ENCODE measurements around the gene GUCA2A. TPM values are rescaled to one million over a fixed set of nuclear protein-coding genes. Genes with fewer than 3 reads are reported as not detected.
A peak's percentile ranks its signal among the peaks of the same experiment; 100 is the strongest.

GUCA2A gene
- total and polyA plus RNA-seq, 7 experiments from 2014 or later: 0.76 TPM; not detected in 6

GRCh38 chr1:42201986-42202385 is 37.4 kb upstream of the GUCA2A start:
- ATAC-seq (no peak), DNase-seq (no peak)
- intact Hi-C loops (cut with micrococcal nuclease): no loop called here
- Mint-ChIP-seq H3K4me3 (no peak overlapping the region), H3K27ac (no peak overlapping the region), H3K4me1 (peaks cover 0 to 7% (median 4%) of the 10 kb centered on the region in 7 donors), H3K9me3 (peaks cover 0 to 29% (median 13%) of the 10 kb centered on the region in 11 donors), H3K27me3 (no peaks in the 10 kb centered on the region), H3K36me3 (peaks cover 17 to 72% (median 67%) of the 10 kb centered on the region in 5 donors)
- Histone ChIP-seq H3K4me3 (ENCODE audit: low read length) (no peak overlapping the region), H3K27me3 (ENCODE audit: control insufficient read depth in 2 of 2, insufficient read depth in 2 of 2, low read length in 2 of 2) (no peaks in the 10 kb centered on the region), H3K36me3 (ENCODE audit: control insufficient read depth in 2 of 3, insufficient read depth in 3 of 3, low read length in 3 of 3) (peaks cover 0 to 45% (median 0%) of the 10 kb centered on the region in 3 experiments), H3K9me3 (ENCODE audit: control insufficient read depth in 2 of 3, low read length in 3 of 3) (peaks cover 0 to 9% (median 4%) of the 10 kb centered on the region in 3 experiments), H3K4me1 (ENCODE audit: control insufficient read depth in 2 of 2, insufficient read depth in 2 of 2, low read length in 2 of 2) (no peaks in the 10 kb centered on the region), H3K27ac (ENCODE audit: low read depth, low read length) (no peak overlapping the region)
- POLR2A ChIA-PET: interaction anchor here (0.7 kb wide), 1 partner anchor 224 kb away, joined by 3 read pairs; no protein-coding TSS in a partner anchor
- CTCF ChIA-PET: interaction anchor here (0.7 kb wide), 1 partner anchor 329 kb away, joined by 3 read pairs; no protein-coding TSS in a partner anchor

DNA sequence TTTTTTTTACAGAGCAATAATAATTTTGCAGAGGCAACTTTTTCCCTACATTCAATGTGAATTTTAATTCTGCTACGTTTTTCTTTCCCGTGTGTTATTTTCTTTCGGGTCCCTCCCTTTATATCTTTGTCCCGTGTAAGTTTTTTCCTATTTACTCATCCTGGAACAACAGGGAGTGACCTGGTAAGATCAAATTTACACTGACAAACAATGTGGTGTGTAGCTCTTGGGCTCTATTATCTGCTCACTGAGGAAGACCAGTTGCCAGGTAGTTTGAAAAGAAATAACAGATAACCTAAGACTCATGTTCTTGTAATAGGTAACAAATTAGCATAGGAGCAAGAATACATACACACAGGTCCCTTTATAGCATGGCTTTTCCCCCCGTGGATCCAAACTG is 33.7 kb upstream of the GUCA2A start:
- peaks cover 8 to 58% (median 42%) of the 10 kb centered on the region in 5 donors for H3K36me3 Mint-ChIP-seq
- H3K27ac Mint-ChIP-seq: no peak overlapping the region
- no peak overlapping the region for H3K4me3 Mint-ChIP-seq

GRCh38 chr1:42195841-42196240 is 31.3 kb upstream of the GUCA2A start:
- Histone ChIP-seq H3K9me3 (ENCODE audit: control insufficient read depth in 2 of 3, low read length in 3 of 3) (no peaks in the 10 kb centered on the region), H3K27ac (ENCODE audit: low read depth, low read length) (no peak overlapping the region), H3K4me1 (ENCODE audit: control insufficient read depth in 2 of 2, insufficient read depth in 2 of 2, low read length in 2 of 2) (no peaks in the 10 kb centered on the region), H3K36me3 (ENCODE audit: control insufficient read depth in 2 of 3, insufficient read depth in 3 of 3, low read length in 3 of 3) (peaks cover 0 to 63% (median 3%) of the 10 kb centered on the region in 3 experiments), H3K27me3 (ENCODE audit: control insufficient read depth in 2 of 2, insufficient read depth in 2 of 2, low read length in 2 of 2) (no peaks in the 10 kb centered on the region), H3K4me3 (ENCODE audit: low read length) (no peak overlapping the region)
- Mint-ChIP-seq H3K9me3 (no peaks in the 10 kb centered on the region), H3K27me3 (no peaks in the 10 kb centered on the region), H3K4me1 (peaks cover 0 to 11% (median 3%) of the 10 kb centered on the region in 7 donors), H3K36me3 (peaks cover 6 to 46% (median 28%) of the 10 kb centered on the region in 5 donors), H3K27ac (no peak overlapping the region), H3K4me3 (no peak overlapping the region)
- CTCF ChIA-PET: no interaction called here
- DNase-seq (no peak), ATAC-seq (no peak)
- POLR2A ChIA-PET: no interaction called here
- intact Hi-C loops (cut with micrococcal nuclease): no loop called here

More for the DNA sequence above, 33.7 kb upstream of the GUCA2A start:
- ATAC-seq (no peak), DNase-seq (no peak)
- H3K4me3 ChIP-seq (ENCODE audit: low read length): no peak overlapping the region
- peaks cover 0 to 57% (median 3%) of the 10 kb centered on the region in 3 experiments for H3K36me3 ChIP-seq (ENCODE audit: control insufficient read depth in 2 of 3, insufficient read depth in 3 of 3, low read length in 3 of 3)
- no peaks in the 10 kb centered on the region for H3K27me3 ChIP-seq (ENCODE audit: control insufficient read depth in 2 of 2, insufficient read depth in 2 of 2, low read length in 2 of 2)
- H3K4me1 ChIP-seq (ENCODE audit: control insufficient read depth in 2 of 2, insufficient read depth in 2 of 2, low read length in 2 of 2): no peaks in the 10 kb centered on the region
- Mint-ChIP-seq H3K4me1 (peaks cover 0 to 4% (median 0%) of the 10 kb centered on the region in 7 donors), H3K27me3 (no peaks in the 10 kb centered on the region), H3K9me3 (peaks cover 0 to 14% (median 11%) of the 10 kb centered on the region in 11 donors)
- ChIA-PET POLR2A (no interaction called here), CTCF (no interaction called here)
- intact Hi-C loops (cut with micrococcal nuclease): no loop called here
- H3K9me3 ChIP-seq (ENCODE audit: control insufficient read depth in 2 of 3, low read length in 3 of 3): peaks cover 0 to 9% (median 4%) of the 10 kb centered on the region in 3 experiments
- H3K27ac ChIP-seq (ENCODE audit: low read depth, low read length): no peak overlapping the region

- CTCF ChIA-PET: no interaction called here
Observed at GRCh38 chr1:42192106-42192505, 27.6 kb upstream of the GUCA2A start.

DNA sequence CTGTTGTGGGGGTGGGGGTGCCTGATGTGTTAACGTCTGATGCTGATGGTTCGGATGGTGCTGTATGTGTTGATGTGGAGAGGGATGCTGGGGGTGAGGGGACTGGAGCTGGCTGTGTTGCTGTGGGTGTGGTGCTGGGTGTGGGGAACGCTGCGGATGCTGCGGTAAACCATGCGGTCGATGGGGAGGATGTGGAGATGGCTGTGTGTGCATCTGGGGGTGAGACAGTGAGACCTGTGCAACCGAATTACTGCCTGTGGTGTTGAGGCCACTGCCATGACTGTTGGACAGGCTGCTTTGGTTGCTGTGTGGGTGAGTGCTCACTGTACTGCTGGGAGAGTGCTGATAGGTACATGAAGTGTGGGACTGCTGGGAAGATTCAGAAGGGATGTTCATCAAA is 26.8 kb upstream of the GUCA2A start:
- POLR2A ChIA-PET: no interaction called here
- no peaks in the 10 kb centered on the region for H3K27me3 ChIP-seq (ENCODE audit: control insufficient read depth in 2 of 2, insufficient read depth in 2 of 2, low read length in 2 of 2)
- intact Hi-C loops (cut with micrococcal nuclease): no loop called here
- no peak for DNase-seq
- Mint-ChIP-seq H3K36me3 (peaks cover 11 to 50% (median 26%) of the 10 kb centered on the region in 5 donors), H3K4me3 (no peak overlapping the region), H3K9me3 (no peaks in the 10 kb centered on the region), H3K4me1 (peaks cover 0 to 10% (median 0%) of the 10 kb centered on the region in 7 donors), H3K27ac (peak overlapping the region in 2 of 9 donors; percentile 7 to 52), H3K27me3 (no peaks in the 10 kb centered on the region)
- H3K4me1 ChIP-seq (ENCODE audit: control insufficient read depth in 2 of 2, insufficient read depth in 2 of 2, low read length in 2 of 2): no peaks in the 10 kb centered on the region
- H3K4me3 ChIP-seq (ENCODE audit: low read length): no peak overlapping the region
- no peak overlapping the region for H3K27ac ChIP-seq (ENCODE audit: low read depth, low read length)
- no peaks in the 10 kb centered on the region for H3K9me3 ChIP-seq (ENCODE audit: control insufficient read depth in 2 of 3, low read length in 3 of 3)
- CTCF ChIA-PET: no interaction called here
- peaks cover 3 to 61% (median 15%) of the 10 kb centered on the region in 3 experiments for H3K36me3 ChIP-seq (ENCODE audit: control insufficient read depth in 2 of 3, insufficient read depth in 3 of 3, low read length in 3 of 3)
- ATAC-seq: no peak

More at GRCh38 chr1:42192106-42192505, 27.6 kb upstream of the GUCA2A start:
- no peak for ATAC-seq
- Histone ChIP-seq H3K36me3 (ENCODE audit: control insufficient read depth in 2 of 3, insufficient read depth in 3 of 3, low read length in 3 of 3) (peaks cover 0 to 64% (median 15%) of the 10 kb centered on the region in 3 experiments), H3K4me1 (ENCODE audit: control insufficient read depth in 2 of 2, insufficient read depth in 2 of 2, low read length in 2 of 2) (no peaks in the 10 kb centered on the region), H3K9me3 (ENCODE audit: control insufficient read depth in 2 of 3, low read length in 3 of 3) (no peaks in the 10 kb centered on the region), H3K4me3 (ENCODE audit: low read length) (no peak overlapping the region), H3K27ac (ENCODE audit: low read depth, low read length) (no peak overlapping the region), H3K27me3 (ENCODE audit: control insufficient read depth in 2 of 2, insufficient read depth in 2 of 2, low read length in 2 of 2) (no peaks in the 10 kb centered on the region)
- intact Hi-C loops (cut with micrococcal nuclease): no loop called here
- POLR2A ChIA-PET: no interaction called here
- no peaks in the 10 kb centered on the region for H3K9me3 Mint-ChIP-seq
- H3K27ac Mint-ChIP-seq: peak overlapping the region in 1 of 9 donors; percentile 20
- H3K4me1 Mint-ChIP-seq: peaks cover 0 to 8% (median 0%) of the 10 kb centered on the region in 7 donors
- peaks cover 17 to 55% (median 22%) of the 10 kb centered on the region in 5 donors for H3K36me3 Mint-ChIP-seq
- no peak for DNase-seq
- no peak overlapping the region for H3K4me3 Mint-ChIP-seq
- H3K27me3 Mint-ChIP-seq: no peaks in the 10 kb centered on the region

DNA sequence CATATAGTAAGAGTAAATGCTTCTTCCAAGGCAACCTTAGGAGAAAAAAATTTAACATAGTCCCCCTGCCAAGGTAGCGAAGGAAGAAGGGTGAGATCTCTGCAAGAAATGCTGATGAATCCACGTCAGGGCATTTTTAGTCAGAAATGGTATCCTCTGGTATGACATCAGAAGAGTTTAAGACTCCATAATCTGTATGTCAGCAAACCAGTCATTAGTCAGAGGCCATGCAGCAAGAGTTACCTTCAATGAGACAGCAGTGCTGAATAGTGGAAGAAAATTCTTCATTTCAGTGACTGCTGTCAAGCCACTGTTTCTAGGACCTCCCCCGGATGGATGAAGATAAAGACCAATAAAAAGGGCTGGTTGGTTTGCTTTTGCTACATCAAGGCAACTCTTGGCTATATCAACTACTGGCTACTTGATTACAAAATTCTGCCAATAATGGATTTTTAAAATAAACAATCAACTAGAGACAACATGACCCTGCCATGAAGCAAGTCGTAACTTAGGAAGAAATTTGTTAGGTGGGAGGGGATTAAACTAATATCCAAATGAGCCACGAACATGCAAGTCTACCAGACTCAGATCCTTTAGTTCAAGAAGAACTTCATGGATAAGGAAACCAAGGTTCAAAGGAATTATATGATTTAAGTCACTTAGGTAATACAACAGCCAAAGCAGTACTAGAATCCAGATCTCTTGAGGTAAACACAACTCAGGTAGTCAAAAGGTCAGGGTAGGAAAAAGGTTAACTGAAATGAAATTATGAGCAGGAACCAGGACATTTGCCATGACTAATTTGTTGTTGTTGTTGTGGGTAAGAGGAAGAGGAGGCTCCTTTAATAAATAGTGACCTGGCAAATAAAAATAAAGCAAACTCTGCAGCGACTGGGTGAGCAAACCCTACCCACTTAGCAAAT is 25.6 kb upstream of the GUCA2A start:
- Histone ChIP-seq H3K4me1 (ENCODE audit: control insufficient read depth in 2 of 2, insufficient read depth in 2 of 2, low read length in 2 of 2) (no peaks in the 10 kb centered on the region), H3K27ac (ENCODE audit: low read depth, low read length) (no peak overlapping the region), H3K36me3 (ENCODE audit: control insufficient read depth in 2 of 3, insufficient read depth in 3 of 3, low read length in 3 of 3) (peaks cover 4 to 55% (median 15%) of the 10 kb centered on the region in 3 experiments), H3K9me3 (ENCODE audit: control insufficient read depth in 2 of 3, low read length in 3 of 3) (no peaks in the 10 kb centered on the region), H3K27me3 (ENCODE audit: control insufficient read depth in 2 of 2, insufficient read depth in 2 of 2, low read length in 2 of 2) (no peaks in the 10 kb centered on the region), H3K4me3 (ENCODE audit: low read length) (no peak overlapping the region)
- DNase-seq (no peak), ATAC-seq (no peak)
- H3K27me3 Mint-ChIP-seq: no peaks in the 10 kb centered on the region
- peaks cover 21 to 51% (median 31%) of the 10 kb centered on the region in 5 donors for H3K36me3 Mint-ChIP-seq
- intact Hi-C loops (cut with micrococcal nuclease): no loop called here
- ChIA-PET POLR2A (no interaction called here), CTCF (no interaction called here)
- peak overlapping the region in 2 of 9 donors; percentile 53 to 64 for H3K27ac Mint-ChIP-seq
- no peaks in the 10 kb centered on the region for H3K9me3 Mint-ChIP-seq
- peaks cover 0 to 10% (median 0%) of the 10 kb centered on the region in 7 donors for H3K4me1 Mint-ChIP-seq
- no peak overlapping the region for H3K4me3 Mint-ChIP-seq
